AG10803 (cell line): ENCODE results near the gene ARID1B.

Source experiments
- DNase-seq: peaks from one replicate; pipeline ENCODE4 v3.0.0; 2010; ENCODE audit warnings: low read depth
- H3K4me3 ChIP-seq: 2 replicates; pipeline ENCODE4 v1.5.1; 2011; ENCODE audit warnings: mild to moderate bottlenecking, low read length, control low read depth
- TF ChIP-seq, protein P1 (sequence below): conservative IDR thresholded peaks from 2 replicates; pipeline ENCODE4 v1.5.1; 2011; ENCODE audit warnings: mild to moderate bottlenecking, low read length, control low read depth, inconsistent platforms

Gene ARID1B

DNA sequence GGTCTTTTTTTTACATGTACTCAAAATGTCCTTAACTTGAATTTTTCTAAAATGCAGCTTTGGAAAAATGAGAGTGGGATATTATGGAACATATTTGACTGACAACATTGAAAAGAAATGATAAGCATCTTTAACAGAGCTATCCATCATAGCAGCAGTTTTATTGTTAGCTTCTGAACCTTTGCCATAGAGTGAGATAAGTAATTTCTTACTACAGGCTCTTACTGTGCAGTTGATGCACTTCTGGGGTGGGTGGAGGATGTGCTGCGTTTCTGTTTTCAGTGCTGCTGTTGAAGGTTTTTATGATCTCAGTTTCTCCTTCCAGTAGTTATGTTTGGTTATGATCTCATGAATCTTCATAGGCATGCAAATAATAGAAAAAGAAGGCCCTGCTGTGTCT is 279.1 kb downstream of the ARID1B start:
- no peak for DNase-seq
- TF ChIP-seq, protein P1, sequence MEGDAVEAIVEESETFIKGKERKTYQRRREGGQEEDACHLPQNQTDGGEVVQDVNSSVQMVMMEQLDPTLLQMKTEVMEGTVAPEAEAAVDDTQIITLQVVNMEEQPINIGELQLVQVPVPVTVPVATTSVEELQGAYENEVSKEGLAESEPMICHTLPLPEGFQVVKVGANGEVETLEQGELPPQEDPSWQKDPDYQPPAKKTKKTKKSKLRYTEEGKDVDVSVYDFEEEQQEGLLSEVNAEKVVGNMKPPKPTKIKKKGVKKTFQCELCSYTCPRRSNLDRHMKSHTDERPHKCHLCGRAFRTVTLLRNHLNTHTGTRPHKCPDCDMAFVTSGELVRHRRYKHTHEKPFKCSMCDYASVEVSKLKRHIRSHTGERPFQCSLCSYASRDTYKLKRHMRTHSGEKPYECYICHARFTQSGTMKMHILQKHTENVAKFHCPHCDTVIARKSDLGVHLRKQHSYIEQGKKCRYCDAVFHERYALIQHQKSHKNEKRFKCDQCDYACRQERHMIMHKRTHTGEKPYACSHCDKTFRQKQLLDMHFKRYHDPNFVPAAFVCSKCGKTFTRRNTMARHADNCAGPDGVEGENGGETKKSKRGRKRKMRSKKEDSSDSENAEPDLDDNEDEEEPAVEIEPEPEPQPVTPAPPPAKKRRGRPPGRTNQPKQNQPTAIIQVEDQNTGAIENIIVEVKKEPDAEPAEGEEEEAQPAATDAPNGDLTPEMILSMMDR = no peak
- no peak overlapping the region for H3K4me3 ChIP-seq

DNA sequence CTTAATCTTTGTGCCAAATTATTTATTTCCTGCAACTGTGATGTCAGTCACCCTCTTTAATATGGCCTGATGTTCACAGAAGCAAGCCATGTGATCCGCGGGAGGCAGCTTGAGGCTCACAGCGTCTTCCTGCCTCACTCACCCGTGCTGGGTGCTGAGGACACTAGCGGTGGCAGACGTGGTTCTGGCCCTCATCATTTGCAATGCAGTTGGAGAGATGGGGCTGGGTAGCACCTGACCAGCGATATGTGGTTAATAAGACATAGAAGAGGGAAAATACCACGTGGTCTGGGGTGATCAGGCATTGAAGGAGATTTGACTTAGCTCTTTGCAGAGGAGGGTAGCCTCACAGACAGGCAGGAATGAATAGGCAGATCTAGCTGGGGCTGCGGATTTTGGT is 281.4 kb downstream of the ARID1B start:
- no peak for DNase-seq
- TF ChIP-seq, protein P1 = no peak
- H3K4me3 ChIP-seq = no peak overlapping the region

DNA sequence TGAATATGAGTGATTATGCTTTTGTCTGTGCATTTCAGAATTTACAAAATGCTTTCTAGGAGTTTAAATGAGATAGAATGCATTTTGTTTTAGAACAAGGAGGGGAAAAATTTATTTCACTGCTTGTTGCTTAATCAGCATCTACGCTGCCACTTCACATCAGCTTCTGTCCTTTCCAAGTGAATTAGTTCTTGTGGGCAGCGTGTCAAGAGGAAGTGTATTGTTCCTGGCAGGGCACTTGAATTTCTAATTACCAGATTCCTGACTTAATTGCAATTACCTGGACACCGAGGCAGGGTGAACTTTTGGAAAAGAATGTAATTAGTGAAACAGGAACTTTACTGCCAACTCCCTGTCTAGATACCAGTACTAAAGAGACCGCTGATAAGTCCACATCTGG is 282.6 kb downstream of the ARID1B start:
- peak; percentile 30 for DNase-seq
- TF ChIP-seq, protein P1 = no peak
- no peak overlapping the region for H3K4me3 ChIP-seq

DNA sequence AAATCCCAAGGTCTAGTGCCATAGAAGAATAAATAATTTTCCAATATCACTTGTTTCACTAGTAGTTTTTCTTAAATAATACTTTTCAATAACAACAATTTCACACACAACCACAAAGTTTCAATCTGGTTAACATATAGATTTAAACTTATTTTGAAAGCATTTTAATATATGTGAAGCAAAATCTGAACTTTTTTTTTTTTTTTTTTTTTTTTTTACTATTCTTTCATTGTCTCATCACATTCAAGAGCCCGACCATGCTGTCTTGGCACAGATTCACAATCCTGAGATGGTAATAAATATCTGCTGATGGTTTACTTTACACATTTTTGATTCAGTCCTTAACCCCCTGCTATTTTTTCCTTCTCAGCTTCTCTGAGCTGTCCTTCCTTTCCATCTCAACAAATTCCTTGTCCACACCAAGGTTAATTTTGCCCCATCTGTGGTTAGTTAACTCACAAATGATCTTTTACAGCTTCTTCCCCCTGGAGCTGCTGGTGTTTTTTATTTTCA is 283.3 kb downstream of the ARID1B start:
- TF ChIP-seq, protein P1 = no peak
- DNase-seq = peak; percentile 47
- no peak overlapping the region for H3K4me3 ChIP-seq

DNA sequence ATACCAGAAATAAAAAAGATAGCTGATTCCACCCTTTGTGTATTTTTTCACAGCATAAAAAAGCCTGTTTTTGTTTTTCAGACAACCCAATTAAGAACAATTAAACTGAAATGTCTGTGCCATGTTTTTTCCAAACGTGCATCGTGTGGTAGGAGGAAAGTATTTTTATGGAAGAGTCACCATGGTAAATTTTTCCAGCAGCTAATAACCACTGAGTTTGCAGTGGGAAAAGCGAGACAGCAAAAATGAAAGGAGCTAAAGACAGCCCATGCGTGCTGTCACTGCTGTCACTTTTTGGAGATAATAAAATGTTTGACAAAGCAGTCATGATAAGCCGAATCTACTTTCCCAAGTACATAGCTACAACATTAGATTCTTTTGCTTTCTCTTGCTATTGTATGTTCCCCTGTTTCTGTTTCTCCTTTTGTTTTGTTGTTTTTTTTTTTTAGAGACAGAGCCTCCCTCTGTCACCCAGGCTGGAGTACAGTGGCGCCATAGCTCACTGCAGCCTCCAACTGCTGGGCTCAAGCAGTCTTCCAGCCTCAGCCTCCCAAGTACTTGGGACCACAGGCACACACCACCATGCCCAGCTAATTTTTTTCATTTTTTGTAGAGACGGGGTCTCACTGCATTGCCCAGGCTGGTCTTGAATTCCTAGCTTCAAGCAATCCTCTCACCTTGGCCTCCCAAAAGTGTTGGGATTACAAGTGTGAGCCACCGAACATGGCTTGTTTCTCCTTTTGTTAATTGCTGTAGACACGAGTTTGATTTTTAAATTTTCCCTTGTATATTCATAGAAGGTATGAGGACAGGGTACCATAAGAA is 284.8 kb downstream of the ARID1B start:
- no peak for DNase-seq
- TF ChIP-seq, protein P1 = no peak
- H3K4me3 ChIP-seq = no peak overlapping the region

DNA sequence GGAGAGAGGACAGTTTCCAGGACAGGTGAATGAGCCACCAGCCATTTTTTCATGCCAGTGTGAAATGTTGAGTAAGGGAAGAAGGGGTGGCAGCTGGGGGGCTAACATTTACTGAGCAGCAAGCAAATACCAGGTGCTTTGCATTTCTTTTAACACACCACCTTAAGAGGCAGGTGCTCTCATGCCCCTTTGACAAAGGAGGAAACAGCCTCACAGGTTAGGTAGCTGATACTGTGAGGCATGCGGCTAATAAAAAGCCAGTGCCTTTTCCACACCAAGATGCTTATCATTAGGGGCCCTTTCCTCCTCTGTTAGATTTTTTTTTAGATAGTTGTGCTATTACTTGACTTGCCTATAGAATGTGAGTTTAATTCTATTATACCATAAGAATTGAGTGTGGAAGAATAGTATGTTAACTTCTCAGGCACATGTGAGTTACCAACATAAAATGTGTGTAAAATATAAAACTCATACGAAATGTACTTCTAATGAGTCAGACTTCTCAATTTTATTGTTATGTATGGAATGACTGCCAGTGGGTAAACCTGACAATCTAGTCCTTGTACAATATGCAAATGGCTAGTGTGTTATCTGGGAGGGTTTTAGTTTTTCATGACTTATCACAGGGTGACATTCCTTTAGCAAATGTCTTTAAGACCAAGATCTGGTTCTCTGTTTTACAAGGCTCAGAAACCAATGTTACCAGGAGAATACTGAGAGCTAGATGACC is 286.2 kb downstream of the ARID1B start:
- DNase-seq = no peak
- TF ChIP-seq, protein P1 = no peak
- H3K4me3 ChIP-seq = no peak overlapping the region
